Liver (tissue), 9 donors: ENCODE results near the gene SRGAP1. TPM values are rescaled to one million over a fixed set of nuclear protein-coding genes. Genes with fewer than 3 reads are reported as not detected.

ENCODE experiments used
- DNase-seq: peaks from one replicate; pipeline ENCODE4 v3.0.0-alpha.2; 2017; ENCODE audit warnings: low spot score
- H3K27ac ChIP-seq, 2 donors: one replicate each; pipeline ENCODE4 v1.7.0; 2013; ENCODE audit warnings: inconsistent platforms in 2 of 2, low read length in 2 of 2, control low read depth in 1 of 2, low read depth in 1 of 2, mild to moderate bottlenecking in 1 of 2
- H3K27me3 ChIP-seq, 4 donors: one replicate each; pipeline versions ENCODE4 v1.6.1 to v1.7.0; 2013; ENCODE audit warnings: low read length in 3 of 4, inconsistent platforms in 1 of 4, mild to moderate bottlenecking in 1 of 4, moderate library complexity in 1 of 4; ENCODE audit not compliant: control insufficient read depth in 4 of 4, insufficient read depth in 4 of 4
- H3K36me3 ChIP-seq, 4 donors: one replicate each; pipeline versions ENCODE4 v1.6.1 to v1.7.0; 2013; ENCODE audit warnings: low read length in 3 of 4, mild to moderate bottlenecking in 3 of 4, low read depth in 1 of 4, moderate library complexity in 1 of 4; ENCODE audit not compliant: control insufficient read depth in 4 of 4, insufficient read depth in 3 of 4
- H3K4me1 ChIP-seq, 4 donors: one replicate each; pipeline versions ENCODE4 v1.6.1 to v1.7.0; 2013; ENCODE audit warnings: low read length in 3 of 4, mild to moderate bottlenecking in 3 of 4, moderate library complexity in 1 of 4; ENCODE audit not compliant: control insufficient read depth in 4 of 4, insufficient read depth in 4 of 4
- H3K4me3 ChIP-seq, 3 donors: one replicate each; pipeline versions ENCODE4 v1.6.1 to v1.7.0; 2013; ENCODE audit warnings: low read length in 3 of 3, control low read depth in 1 of 3, low read depth in 1 of 3, mild to moderate bottlenecking in 1 of 3
- H3K9ac ChIP-seq, 2 donors: one replicate each; pipeline ENCODE4 v1.7.0; 2013; ENCODE audit warnings: low read length in 2 of 2, mild to moderate bottlenecking in 2 of 2, moderate library complexity in 2 of 2, control low read depth in 1 of 2, low read depth in 1 of 2
- H3K9me3 ChIP-seq, 4 donors: one replicate each; pipeline versions ENCODE4 v1.6.1 to v1.7.0; 2013; ENCODE audit warnings: low read length in 3 of 4; ENCODE audit not compliant: control insufficient read depth in 4 of 4
- EGR1 ChIP-seq, 2 donors: IDR thresholded peaks; 2 replicates each; pipeline ENCODE4 v1.6.1; 2016 to 2018; ENCODE audit warnings: antibody characterized with exemption in 2 of 2, low read depth in 2 of 2
- FOXA1 ChIP-seq: IDR thresholded peaks from 2 replicates; pipeline ENCODE4 v1.6.1; 2016; ENCODE audit warnings: antibody characterized with exemption
- GABPA ChIP-seq, 2 donors: IDR thresholded peaks in 1 of 2; conservative IDR thresholded peaks in 1 of 2; 2 replicates each; pipeline ENCODE4 v1.6.1; 2016; ENCODE audit warnings: antibody characterized with exemption in 2 of 2, mild to moderate bottlenecking in 1 of 2, moderate library complexity in 1 of 2
- HNF4G ChIP-seq: IDR thresholded peaks from 2 replicates; pipeline ENCODE4 v1.6.1; 2016; ENCODE audit warnings: antibody characterized with exemption
- SP1 ChIP-seq: IDR thresholded peaks from 2 replicates; pipeline ENCODE4 v1.6.1; 2018; ENCODE audit warnings: antibody characterized with exemption, mild to moderate bottlenecking
- TAF1 ChIP-seq: conservative IDR thresholded peaks from 2 replicates; pipeline ENCODE4 v1.6.1; 2016; ENCODE audit warnings: antibody characterized with exemption, mild to moderate bottlenecking
- YY1 ChIP-seq: IDR thresholded peaks from 2 replicates; pipeline ENCODE4 v1.6.1; 2016; ENCODE audit warnings: antibody characterized with exemption, mild to moderate bottlenecking
- WGBS: extraction: QIAGEN DNeasy Blood & Tissue Kit; methylation state at CpG from one replicate; pipeline ENCODE4 v1.1.7; 2013; 5-methylcytosine and 5-hydroxymethylcytosine counted together
- polyA plus RNA-seq, 2 donors: library from polyadenylated mRNA; stranded (reverse) in 1 of 2; unstranded in 1 of 2; fragments of 200-250 nt in 1 of 2; fragments of >200 nt in 1 of 2; fragmentation: Nextera tagmentation in 1 of 2; extraction: Ambion mirVana in 1 of 2; gene quantifications; one replicate each; pipeline versions ENCODE4 v1.2.1 to v1.2.3, GENCODE V29; 2013 to 2015
- total RNA-seq, 2 donors: library from RNA; depleted of rRNA; stranded (reverse); fragments of >200 nt; gene quantifications; one replicate each; pipeline ENCODE4 v1.2.3, GENCODE V29; 2014
- TF ChIP-seq, protein P1 (sequence below): IDR thresholded peaks from 2 replicates; pipeline ENCODE4 v1.6.1; 2016; ENCODE audit warnings: antibody characterized with exemption, mild to moderate bottlenecking
- TF ChIP-seq, protein P2 (sequence below): fragments of 150-350 bp; IDR thresholded peaks from 2 replicates; pipeline ENCODE4 v1.5.1; 2017; ENCODE audit warnings: improper control_type of control experiment, low read depth, low read length; ENCODE audit not compliant: missing input control
- TF ChIP-seq, protein P3 (sequence below): IDR thresholded peaks from 2 replicates; pipeline ENCODE4 v1.6.1; 2016; ENCODE audit warnings: antibody characterized with exemption
- TF ChIP-seq, protein P4 (sequence below): IDR thresholded peaks from 2 replicates; pipeline ENCODE4 v1.6.1; 2016; ENCODE audit warnings: antibody characterized with exemption
- donor health status: healthy.
- donor health status: healthy.
- donor health status: healthy.
- donor health status: healthy.
- donor health status: healthy.

SRGAP1 gene
- total and polyA plus RNA-seq, 4 donors, result 0.28 to 1.3 (median 0.85) TPM

DNA sequence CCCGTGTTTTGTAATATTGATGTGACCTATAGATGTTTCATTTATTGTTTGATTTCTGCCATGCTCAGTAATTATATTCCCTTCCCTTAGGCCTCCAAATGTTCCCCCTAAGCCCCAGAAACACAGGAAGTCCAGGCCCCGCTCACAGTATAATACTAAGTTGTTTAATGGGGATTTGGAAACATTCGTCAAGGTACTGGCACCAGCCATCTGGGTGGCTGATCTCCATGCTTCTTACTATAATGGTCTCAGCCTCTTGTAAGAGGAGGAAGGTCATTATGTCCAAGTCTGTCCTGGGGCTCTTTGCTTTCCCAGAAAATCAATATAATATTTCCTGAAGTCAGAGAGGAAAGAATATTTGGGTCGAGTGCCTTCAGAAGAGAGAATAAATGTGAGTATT is 246.7 kb downstream of the SRGAP1 start (continued):
- TF ChIP-seq, protein P1, sequence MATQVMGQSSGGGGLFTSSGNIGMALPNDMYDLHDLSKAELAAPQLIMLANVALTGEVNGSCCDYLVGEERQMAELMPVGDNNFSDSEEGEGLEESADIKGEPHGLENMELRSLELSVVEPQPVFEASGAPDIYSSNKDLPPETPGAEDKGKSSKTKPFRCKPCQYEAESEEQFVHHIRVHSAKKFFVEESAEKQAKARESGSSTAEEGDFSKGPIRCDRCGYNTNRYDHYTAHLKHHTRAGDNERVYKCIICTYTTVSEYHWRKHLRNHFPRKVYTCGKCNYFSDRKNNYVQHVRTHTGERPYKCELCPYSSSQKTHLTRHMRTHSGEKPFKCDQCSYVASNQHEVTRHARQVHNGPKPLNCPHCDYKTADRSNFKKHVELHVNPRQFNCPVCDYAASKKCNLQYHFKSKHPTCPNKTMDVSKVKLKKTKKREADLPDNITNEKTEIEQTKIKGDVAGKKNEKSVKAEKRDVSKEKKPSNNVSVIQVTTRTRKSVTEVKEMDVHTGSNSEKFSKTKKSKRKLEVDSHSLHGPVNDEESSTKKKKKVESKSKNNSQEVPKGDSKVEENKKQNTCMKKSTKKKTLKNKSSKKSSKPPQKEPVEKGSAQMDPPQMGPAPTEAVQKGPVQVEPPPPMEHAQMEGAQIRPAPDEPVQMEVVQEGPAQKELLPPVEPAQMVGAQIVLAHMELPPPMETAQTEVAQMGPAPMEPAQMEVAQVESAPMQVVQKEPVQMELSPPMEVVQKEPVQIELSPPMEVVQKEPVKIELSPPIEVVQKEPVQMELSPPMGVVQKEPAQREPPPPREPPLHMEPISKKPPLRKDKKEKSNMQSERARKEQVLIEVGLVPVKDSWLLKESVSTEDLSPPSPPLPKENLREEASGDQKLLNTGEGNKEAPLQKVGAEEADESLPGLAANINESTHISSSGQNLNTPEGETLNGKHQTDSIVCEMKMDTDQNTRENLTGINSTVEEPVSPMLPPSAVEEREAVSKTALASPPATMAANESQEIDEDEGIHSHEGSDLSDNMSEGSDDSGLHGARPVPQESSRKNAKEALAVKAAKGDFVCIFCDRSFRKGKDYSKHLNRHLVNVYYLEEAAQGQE, result no peak
- TF ChIP-seq TAF1 (no peak), EGR1 (IDR thresholded peaks at IDR 0.05; ENCODE audit: low read depth in 2 of 2) (no peak), FOXA1 (no peak)

DNA sequence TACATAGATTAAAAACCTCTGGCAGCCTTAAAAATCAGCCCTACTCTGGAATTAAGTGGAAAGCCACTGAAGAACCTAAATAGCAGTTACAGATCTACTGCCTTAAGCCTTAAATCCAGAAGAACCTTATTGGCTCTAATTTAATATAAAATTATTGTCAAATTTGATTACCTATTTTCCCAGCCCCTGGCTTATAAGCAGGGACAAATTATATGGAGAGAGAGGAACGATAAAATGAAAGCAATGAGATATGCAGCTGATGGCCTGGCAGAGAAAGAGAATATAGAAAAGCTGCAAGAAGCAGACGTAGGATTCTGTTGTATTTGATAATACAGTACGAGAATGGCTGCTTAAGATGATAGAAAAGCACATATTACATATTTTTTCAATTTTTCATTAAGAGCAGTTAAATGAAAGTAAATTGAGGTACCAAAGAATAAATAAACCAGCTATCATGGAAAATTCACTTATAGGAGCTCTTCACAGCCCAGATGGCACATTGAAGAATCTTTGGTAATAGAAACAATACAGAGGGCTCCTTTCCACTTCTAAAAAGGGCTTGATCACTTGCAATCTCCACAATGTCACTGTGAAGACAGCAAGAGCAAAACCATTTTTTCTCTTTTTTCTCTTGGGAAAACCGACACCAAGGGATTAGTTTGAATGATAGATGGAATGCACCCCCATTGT is 248.2 kb downstream of the SRGAP1 start:
- H3K9ac ChIP-seq, result no peak overlapping the region
- no peak overlapping the region for H3K27ac ChIP-seq
- no peak overlapping the region for H3K4me3 ChIP-seq
- no peaks in the 10 kb centered on the region for H3K9me3 ChIP-seq
- 92% methylated on average over 4 of the region's 4 CpGs for WGBS
- DNase-seq, result no peak
- H3K36me3 ChIP-seq, result no peaks in the 10 kb centered on the region
- peaks cover 0 to 11% (median 1%) of the 10 kb centered on the region in 4 donors for H3K4me1 ChIP-seq
- H3K27me3 ChIP-seq, result no peaks in the 10 kb centered on the region
- TF ChIP-seq, protein P1, result no peak
- TF ChIP-seq, protein P2, sequence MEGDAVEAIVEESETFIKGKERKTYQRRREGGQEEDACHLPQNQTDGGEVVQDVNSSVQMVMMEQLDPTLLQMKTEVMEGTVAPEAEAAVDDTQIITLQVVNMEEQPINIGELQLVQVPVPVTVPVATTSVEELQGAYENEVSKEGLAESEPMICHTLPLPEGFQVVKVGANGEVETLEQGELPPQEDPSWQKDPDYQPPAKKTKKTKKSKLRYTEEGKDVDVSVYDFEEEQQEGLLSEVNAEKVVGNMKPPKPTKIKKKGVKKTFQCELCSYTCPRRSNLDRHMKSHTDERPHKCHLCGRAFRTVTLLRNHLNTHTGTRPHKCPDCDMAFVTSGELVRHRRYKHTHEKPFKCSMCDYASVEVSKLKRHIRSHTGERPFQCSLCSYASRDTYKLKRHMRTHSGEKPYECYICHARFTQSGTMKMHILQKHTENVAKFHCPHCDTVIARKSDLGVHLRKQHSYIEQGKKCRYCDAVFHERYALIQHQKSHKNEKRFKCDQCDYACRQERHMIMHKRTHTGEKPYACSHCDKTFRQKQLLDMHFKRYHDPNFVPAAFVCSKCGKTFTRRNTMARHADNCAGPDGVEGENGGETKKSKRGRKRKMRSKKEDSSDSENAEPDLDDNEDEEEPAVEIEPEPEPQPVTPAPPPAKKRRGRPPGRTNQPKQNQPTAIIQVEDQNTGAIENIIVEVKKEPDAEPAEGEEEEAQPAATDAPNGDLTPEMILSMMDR, result no peak
- TF ChIP-seq YY1 (no peak), EGR1 (IDR thresholded peaks at IDR 0.05; ENCODE audit: low read depth in 2 of 2) (no peak), GABPA (IDR thresholded peaks at IDR 0.05 in 1 of 2, conservative IDR thresholded peaks at IDR 0.05 in 1 of 2) (no peak), SP1 (no peak)

DNA sequence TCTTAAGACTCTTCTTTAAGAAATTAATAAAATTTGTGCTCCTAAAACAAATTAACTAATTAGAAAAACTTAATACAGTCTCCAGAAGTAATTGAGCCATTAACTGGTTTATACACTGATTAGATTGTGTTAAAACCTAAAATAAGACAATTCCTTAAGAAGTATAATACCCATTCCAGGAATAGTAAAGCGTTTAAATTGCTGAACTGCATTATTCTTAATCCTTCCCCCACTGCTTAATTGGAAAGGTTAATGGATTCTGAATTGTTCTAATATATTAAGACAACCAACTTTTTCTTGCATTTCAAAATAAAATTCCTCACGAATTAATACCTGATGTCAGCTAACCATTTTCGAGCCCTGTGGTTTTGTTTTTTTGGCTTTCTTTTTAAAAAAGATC is 249.2 kb downstream of the SRGAP1 start:
- H3K36me3 ChIP-seq, result no peaks in the 10 kb centered on the region
- H3K9ac ChIP-seq, result no peak overlapping the region
- H3K4me3 ChIP-seq, result no peak overlapping the region
- H3K27me3 ChIP-seq, result no peaks in the 10 kb centered on the region
- H3K9me3 ChIP-seq, result no peaks in the 10 kb centered on the region
- 93% methylated on average over 3 of the region's 3 CpGs for WGBS
- peaks cover 0 to 9% (median 1%) of the 10 kb centered on the region in 4 donors for H3K4me1 ChIP-seq
- H3K27ac ChIP-seq, result no peak overlapping the region
- no peak for DNase-seq
- no peak for TF ChIP-seq YY1
- TF ChIP-seq, protein P3, sequence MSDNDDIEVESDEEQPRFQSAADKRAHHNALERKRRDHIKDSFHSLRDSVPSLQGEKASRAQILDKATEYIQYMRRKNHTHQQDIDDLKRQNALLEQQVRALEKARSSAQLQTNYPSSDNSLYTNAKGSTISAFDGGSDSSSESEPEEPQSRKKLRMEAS, result no peak
- TF ChIP-seq SP1, result no peak
- no peak for TF ChIP-seq EGR1 (IDR thresholded peaks at IDR 0.05; ENCODE audit: low read depth in 2 of 2)
- TF ChIP-seq HNF4G, result no peak
- TF ChIP-seq TAF1, result no peak
- TF ChIP-seq, protein P2, result no peak
- TF ChIP-seq, protein P4, sequence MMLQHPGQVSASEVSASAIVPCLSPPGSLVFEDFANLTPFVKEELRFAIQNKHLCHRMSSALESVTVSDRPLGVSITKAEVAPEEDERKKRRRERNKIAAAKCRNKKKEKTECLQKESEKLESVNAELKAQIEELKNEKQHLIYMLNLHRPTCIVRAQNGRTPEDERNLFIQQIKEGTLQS, result no peak
- TF ChIP-seq GABPA (IDR thresholded peaks at IDR 0.05 in 1 of 2, conservative IDR thresholded peaks at IDR 0.05 in 1 of 2), result no peak
- TF ChIP-seq, protein P1, result no peak
